NCI-H1417 (cell line): Measurements from ENCODE around the gene KREMEN1.

Experiments
- DNase-seq, 3 experiments: peaks; one replicate each; lab custom pipeline; 2025; lab: John Stamatoyannopoulos, UW

The KREMEN1 gene

GRCh38 chr22:29207562-29208501 is 135.0 kb downstream of the KREMEN1 start:
- DNase-seq: no peak

GRCh38 chr22:29208502-29208862 is 135.6 kb downstream of the KREMEN1 start:
- DNase-seq: no peak

- no peak for DNase-seq
These were observed 136.2 kb downstream of the KREMEN1 start for GRCh38 chr22:29208879-29209623.

- no peak for DNase-seq
These were observed 136.7 kb downstream of the KREMEN1 start for GRCh38 chr22:29209624-29209929.

- no peak for DNase-seq
These were observed 138.2 kb downstream of the KREMEN1 start for GRCh38 chr22:29211066-29211465.

- DNase-seq: no peak
These were observed 138.6 kb downstream of the KREMEN1 start for GRCh38 chr22:29211466-29211865.

GRCh38 chr22:29212743-29213142 is 139.9 kb downstream of the KREMEN1 start:
- DNase-seq: no peak

GRCh38 chr22:29213493-29213892 is 140.7 kb downstream of the KREMEN1 start:
- DNase-seq: no peak

GRCh38 chr22:29214232-29214631 is 141.4 kb downstream of the KREMEN1 start:
- no peak for DNase-seq

GRCh38 chr22:29215012-29215860 is 142.4 kb downstream of the KREMEN1 start:
- no peak for DNase-seq

- DNase-seq: no peak
These were observed 143.4 kb downstream of the KREMEN1 start for GRCh38 chr22:29216011-29216872.

- no peak for DNase-seq
These were observed 144.2 kb downstream of the KREMEN1 start for GRCh38 chr22:29216873-29217666.
